HT1080 (cell line): ENCODE measurements around the gene CROT. TPM values are rescaled to one million over a fixed set of nuclear protein-coding genes. Genes with fewer than 3 reads are reported as not detected.
A peak's percentile ranks its signal among the peaks of the same experiment; 100 is the strongest.

Experiments used
- DNase-seq: peaks from one replicate; pipeline ENCODE4 v3.0.0-alpha.2; 2015; ENCODE audit warnings: low read depth
- total RNA-seq: library from RNA; depleted of rRNA; stranded (reverse); fragments of >200 nt; shearing (Covaris generic); gene quantifications from 2 replicates; pipeline ENCODE4 v1.2.3, GENCODE V29; 2014

Gene CROT
- total RNA-seq, 1 experiment from 2014 or later, result 4.8 TPM

GRCh38 chr7:87341441-87341840, 4.0 kb upstream of the CROT start:
- DNase-seq, result no peak

- DNase-seq, result no peak
These were observed 3.2 kb upstream of the CROT start for GRCh38 chr7:87342231-87342630.

GRCh38 chr7:87344446-87344845, 1.0 kb upstream of the CROT start:
- no peak for DNase-seq

- no peak for DNase-seq
These were observed 503 bp downstream of the CROT start for GRCh38 chr7:87345962-87346371.

- no peak for DNase-seq
These were observed 1.7 kb downstream of the CROT start for GRCh38 chr7:87347207-87347606.

GRCh38 chr7:87347664-87348063, 2.2 kb downstream of the CROT start:
- no peak for DNase-seq

- DNase-seq, result no peak
These were observed 9.3 kb downstream of the CROT start for GRCh38 chr7:87354749-87355148.

GRCh38 chr7:87356448-87356847, 11.0 kb downstream of the CROT start:
- DNase-seq, result no peak

GRCh38 chr7:87359366-87359765, 13.9 kb downstream of the CROT start:
- DNase-seq, result peak; percentile 27

GRCh38 chr7:87361320-87361719, 15.9 kb downstream of the CROT start:
- no peak for DNase-seq

GRCh38 chr7:87363342-87363741, 17.9 kb downstream of the CROT start:
- no peak for DNase-seq

- no peak for DNase-seq
These were observed 18.8 kb downstream of the CROT start for GRCh38 chr7:87364246-87364645.

GRCh38 chr7:87369216-87369615, 23.8 kb downstream of the CROT start:
- DNase-seq, result no peak

- DNase-seq, result peak; percentile 21
These were observed 25.3 kb downstream of the CROT start for GRCh38 chr7:87370660-87371180.

GRCh38 chr7:87375662-87376435, 30.4 kb downstream of the CROT start:
- DNase-seq, result no peak

- no peak for DNase-seq
These were observed 35.4 kb downstream of the CROT start for GRCh38 chr7:87380905-87381304.

- no peak for DNase-seq
These were observed 45.7 kb downstream of the CROT start for GRCh38 chr7:87391020-87391701.

GRCh38 chr7:87395442-87396020, 50.1 kb downstream of the CROT start:
- DNase-seq, result no peak

GRCh38 chr7:87398446-87398845, 53.0 kb downstream of the CROT start:
- DNase-seq, result peak; percentile 12

GRCh38 chr7:87404674-87405073, 59.2 kb downstream of the CROT start:
- no peak for DNase-seq

- no peak for DNase-seq
These were observed 65.7 kb downstream of the CROT start for GRCh38 chr7:87411186-87411585.

GRCh38 chr7:87413029-87413428, 67.6 kb downstream of the CROT start:
- DNase-seq, result no peak
